ENCODE measurements around the gene NAV2.
"Not testable (repeated sequence)": the region's sequence is repeated elsewhere in the genome, so short reads cannot be mapped to it uniquely, and the experiment has no call there.

Gene NAV2

DNA sequence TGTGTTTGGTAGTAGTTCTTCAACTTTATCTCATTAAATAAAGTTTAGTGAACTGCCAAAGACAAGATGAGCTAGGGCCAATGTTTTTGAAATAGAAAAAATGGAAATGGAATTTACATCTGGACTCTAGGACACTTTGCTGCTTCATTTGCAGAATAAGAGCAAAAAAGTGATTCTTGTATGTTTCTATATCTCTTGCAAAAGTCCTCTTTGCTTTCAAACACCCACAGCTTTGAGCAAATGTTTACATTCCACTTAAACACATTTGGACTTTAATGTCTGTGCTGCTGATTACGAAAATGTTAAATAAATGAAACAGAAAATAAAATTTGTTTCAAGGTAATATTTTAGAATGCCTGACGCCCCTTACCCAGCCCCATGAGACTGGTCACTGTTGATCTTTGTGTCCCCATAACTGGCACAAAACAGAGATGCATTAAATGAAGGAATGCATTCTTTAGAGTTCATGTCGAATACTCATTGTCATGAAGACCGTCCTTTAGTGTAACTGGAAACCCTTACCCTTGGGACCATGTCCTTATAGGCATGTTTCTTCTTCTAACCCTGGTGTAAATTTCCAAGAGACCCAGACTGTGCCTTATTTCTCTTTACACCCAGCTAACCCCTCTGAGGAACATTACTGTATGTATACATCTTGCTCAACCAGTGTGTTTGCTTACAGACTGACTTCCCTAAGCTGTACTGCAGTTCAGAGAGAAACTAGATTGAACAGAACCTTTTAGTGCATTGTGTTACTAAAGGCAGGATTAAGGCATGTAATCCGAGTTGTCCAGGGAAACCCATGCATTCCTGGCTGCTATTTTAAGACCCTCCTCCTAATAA, 199.7 kb downstream of the NAV2 start:
- DNase-seq: no peak

DNA sequence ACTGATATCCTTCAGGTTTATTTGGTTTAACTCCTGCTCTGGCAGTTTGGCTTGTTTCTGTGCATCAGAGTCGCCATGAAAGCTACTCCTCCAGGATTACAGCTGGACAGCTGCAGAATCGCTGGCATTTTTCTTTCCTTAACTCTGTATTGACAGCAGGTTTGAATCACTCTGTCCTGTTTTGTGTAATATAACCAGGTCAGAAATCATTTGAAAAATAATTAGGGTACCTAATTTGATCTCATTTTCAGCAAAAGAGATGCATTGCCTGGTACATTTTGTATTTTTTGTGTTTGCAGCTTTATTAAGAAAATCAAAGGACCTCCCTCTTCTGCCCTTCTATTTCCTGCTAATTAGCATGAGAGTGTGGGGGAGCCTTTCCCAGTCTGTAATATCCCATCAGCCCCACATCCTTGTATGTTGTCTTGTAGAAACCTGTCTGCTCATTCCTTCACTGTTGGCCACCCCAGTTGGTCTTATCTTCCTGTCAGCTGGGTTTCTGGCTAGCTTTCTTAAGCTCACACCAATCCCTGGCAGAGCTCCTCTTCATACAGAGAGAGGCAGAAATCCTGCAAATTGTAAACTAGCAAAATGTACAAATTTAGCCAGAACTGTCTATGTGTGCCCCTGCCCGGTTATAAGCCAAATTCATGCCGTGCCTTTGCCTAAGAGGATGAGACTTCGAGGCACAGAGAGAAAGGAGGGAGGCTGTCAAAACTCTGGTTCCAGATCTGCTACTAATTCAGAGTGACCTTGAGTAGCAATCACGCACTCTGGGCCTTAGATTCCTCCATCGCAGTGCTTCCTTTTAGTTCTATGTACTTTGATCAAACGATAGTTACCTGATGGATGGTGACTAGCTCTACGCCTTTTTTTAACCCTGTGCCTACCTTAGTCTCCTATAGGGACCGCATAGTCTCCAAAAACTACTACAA, 200.6 kb downstream of the NAV2 start:
- DNase-seq: no peak

DNA sequence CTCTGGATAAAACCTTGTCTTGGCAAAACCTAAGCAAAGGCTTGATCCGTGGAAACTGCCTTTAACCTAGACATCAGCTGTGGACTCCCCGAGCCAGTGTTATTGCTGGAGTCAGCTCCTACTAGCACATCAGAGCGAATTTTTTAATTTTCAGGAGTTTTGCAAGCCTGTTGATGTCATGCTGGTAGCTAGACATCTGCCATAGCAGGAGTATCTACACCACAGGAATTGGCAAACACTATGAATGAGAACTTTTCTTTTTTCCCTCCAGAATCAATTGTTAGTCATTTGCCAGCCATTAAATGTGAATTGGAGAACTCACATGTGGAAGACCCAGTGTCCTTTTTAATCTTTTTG, 201.2 kb downstream of the NAV2 start:
- DNase-seq: no peak

DNA sequence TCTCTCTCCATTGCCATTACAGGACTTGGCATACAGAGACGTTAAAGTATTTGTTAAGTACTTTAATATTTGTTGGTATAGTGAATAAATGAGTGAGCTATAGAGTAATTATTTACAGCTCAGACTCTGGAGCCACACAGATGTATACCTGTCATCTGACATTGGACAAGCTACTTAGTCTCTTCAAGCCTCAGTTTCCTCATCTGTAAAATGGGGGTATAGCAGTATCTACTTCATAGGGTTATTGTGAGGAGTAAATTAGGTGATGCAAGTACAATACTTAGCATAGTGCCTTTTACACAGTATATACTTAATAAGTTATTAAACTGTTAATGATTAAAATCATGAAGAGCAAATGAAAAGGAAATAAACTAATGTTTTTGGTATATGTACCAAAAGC, 203.2 kb downstream of the NAV2 start:
- DNase-seq: no peak

DNA sequence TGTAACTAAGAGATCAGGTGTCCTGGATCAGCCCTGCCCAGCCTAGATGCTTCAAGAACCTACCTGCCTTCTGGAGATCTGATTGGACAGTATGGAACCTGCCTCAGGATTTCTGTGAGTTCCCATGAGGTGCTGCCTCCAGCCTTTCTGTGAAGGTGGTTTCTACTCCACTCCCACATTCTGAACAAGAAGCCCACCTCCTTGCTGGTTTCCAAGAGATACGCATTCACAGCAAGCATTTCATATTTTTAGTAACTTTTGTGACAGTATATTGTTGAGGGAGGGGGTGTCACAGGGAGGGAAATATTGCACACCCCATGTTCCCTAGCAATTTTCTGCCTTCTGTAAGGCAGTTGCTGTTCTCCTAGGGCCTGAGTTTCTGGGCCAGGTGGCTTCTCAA, 204.4 kb downstream of the NAV2 start:
- no peak for DNase-seq

DNA sequence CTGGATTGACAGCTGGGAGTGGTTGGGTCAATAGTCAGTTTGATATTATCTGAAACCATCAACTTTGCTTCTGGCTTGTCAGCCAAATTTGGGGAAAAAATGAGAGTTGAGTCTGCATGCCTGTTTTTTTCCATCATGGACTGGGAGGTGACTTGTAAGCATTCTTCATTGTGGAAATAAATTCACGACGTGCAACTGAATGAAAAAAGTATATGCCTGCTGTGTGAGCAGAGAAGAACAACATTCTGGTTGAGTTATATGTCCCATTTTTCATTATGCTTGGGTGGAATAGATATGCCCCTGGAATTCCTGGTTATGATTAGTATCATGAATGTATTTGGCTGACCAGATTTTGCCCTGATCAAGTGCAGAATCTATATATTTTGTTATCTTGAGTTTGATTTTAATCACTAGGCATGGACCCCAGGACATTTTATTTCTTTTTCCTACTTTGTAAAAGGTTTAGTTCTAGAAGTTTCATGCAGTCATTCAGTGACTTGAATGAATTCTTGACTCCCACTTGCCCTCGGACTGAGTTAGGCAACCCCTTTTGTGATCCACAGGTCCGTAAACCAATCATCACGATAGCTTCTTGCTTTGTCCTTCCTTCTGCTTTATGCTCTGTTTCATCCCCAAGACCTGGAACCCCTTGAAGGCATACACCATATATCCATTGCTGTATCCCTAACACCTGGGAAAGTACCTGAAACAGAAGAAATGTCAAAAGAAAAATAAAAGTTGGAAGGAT, 205.8 kb downstream of the NAV2 start:
- no peak for DNase-seq

DNA sequence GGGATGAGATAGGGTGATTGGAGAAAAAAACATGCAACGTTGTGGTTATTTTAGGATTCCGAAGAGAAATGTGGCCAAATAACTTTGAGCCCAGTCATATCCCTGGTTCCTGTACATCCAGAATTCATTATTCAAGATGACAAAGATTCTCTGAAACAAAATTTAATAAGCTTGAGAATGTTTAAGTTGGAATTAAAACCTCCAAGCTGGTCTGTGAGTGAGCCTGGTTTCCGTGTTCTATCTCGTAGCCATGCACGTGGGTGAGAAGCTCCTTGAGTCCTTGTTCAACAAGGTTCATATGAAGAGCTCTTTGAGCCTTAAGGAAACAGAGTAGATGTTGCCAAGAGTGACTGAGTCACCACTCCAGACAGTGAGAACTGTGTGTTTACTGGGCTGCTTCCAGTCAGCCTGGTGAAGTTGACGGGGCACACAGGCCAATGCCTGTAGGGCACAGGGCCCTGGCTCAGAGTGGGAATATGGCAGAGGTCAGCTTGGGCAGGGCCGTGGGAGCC, 206.5 kb downstream of the NAV2 start:
- peak; percentile 97 for DNase-seq

DNA sequence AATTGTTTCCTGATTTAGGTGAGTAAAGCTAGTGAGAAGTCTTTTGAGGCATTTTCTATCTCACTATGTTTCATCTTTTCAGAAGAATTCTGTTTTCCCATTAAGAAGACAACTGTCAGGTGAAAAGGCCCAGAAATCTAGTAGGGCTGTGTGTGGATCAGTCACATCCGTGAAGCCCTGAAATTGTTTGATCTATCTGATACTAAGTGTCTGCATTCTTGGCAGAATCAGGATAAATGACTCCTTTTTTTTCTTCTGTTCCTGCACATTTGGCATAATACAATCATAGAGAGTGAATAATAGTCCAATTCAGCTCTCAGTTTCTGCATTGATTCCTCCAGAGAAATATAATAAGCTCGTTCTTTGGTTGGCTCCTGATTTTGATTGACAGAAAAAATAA, 208.3 kb downstream of the NAV2 start:
- DNase-seq: no peak

DNA sequence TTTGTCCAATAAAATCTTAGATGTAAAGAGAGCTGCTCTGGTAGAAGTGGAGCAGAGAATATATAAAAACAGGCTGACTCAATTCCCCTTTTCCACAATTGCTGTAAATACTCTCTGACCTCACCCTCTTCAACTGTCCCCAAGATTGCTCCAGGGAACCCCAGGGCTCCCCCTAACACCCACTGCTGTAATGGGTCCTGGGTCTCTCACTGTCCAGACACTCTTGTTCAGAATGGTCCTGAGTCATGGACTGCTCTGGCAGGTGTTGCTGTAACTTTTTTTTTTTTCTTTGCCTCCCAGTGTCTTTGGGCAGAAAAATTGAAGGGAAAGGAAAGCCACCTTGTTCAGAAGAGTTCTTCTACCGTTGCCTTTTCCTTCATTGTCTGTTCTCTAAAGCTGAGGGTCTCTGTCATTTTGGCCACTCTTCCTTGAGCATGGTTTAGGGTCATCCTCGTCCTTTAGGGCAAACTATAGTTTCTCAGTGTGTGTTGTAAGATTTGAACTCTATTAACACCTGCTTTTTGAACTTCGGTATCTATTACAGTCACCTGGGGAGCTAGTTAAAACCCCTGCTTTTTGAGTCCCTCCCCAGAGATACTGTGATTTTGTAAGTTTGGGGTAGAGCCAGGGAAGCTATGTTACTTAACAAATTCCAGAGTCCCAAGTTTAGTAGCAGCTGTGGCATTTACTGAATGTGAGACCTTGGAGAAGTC, 209.5 kb downstream of the NAV2 start:
- DNase-seq: no peak

DNA sequence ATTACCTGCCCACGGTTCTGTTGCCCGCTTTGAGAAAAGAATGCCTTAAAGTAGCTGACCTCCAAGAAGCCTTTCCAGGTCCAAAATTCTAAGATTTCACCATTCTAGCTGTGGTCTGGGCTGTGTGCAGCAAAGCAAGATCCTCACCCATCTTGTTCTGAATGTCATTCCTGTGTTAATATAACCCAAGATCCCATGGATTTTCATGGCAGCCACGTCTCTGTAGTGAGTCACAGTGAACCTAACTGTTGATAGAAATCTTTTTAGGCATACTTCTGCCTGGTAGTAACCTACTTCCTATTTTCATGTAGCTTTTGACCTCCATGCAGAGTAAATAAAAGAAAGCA, 210.0 kb downstream of the NAV2 start:
- no peak for DNase-seq

DNA sequence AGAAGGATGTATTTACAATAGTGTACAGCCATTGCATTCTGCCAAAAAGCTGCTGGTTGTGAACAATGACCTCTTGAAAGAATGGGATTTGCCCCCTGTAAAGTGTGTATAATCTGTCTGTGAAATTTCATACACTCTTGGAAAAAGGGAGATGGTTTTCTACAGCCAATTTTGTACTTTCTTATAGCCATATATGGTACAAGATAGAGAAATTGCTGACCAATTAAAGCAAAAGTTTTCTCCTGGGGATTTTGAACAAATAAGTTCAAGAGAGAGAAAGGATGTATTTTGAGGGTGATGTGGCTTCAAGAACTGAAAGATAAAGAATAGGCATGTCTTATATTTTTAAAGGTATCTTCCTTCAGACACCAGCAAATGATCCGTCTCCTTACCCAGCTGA, 211.0 kb downstream of the NAV2 start:
- DNase-seq: no peak

DNA sequence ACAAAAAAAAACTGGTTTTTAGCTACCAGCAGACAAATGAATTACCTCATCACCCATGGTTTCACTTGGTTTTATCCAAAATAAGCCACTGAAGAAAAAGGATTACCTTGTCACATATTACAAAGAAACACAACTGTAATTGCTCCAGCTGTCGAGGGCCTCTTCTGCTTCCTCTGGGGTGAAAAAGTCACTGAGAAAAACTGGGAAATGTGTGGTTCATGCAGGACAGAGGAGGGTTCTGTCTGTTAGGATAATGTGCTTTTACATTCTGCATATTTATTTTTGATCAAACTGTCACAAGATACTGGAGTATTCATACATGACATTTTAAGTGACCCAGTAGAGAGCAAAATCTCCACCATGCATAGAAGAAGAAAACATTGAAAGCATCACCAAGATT, 211.7 kb downstream of the NAV2 start:
- DNase-seq: no peak

DNA sequence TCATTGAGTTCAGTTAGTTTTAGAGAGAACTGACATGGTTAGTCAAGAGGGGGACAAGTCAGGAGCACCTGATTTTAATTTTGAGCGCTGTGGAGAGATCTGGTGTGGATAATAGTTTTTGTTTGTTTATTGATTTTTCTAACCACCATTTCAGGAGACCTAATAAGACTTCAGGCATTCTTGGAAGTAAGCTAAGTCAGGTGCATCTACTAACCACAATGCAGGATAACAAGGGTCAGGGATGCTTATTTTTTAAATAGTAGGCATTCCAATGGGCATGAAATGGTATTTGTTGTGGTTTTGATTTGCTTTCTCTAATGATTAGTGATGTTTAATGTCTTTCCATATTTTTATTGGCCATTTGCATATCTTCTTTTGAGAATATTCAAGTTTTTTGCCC, 212.1 kb downstream of the NAV2 start:
- DNase-seq: no peak

DNA sequence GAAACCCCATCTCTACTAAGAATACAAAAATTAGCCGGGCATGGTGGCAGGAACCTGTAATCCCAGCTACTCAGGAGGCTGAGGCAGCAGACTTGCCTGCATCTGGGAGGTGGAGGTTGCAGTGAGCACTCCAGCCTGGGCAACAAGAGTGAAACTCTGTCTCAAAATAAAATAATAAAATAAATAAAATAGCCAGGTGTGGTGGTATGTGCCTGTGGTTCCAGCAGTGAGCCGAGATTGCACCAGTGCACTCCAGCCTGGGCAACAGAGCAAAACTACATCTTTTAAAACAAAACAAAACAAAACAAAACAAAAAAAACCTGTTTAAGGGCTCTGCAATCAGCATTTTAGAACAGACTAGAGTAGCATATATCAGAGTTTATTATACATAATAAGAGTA, 214.8 kb downstream of the NAV2 start:
- not testable (repeated sequence) for DNase-seq

DNA sequence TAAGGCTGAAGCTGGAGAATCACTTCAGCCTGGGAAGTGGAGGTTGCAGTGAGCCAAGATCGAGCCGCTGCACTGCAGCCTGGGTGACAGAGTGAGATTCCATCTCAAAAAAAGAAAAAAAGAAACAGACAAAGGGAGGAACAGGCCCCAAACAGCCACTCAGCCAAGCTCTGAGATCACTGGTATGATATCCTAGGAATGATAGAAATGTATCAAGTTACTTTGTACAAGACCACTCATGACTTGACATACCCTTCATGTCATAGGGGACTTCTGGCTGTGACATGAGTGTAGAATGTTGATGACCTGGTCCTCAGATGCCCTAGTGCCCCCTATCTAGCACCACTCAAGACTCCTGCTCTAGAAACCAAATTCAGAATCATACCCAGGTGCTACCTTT, 216.5 kb downstream of the NAV2 start:
- DNase-seq: no peak

DNA sequence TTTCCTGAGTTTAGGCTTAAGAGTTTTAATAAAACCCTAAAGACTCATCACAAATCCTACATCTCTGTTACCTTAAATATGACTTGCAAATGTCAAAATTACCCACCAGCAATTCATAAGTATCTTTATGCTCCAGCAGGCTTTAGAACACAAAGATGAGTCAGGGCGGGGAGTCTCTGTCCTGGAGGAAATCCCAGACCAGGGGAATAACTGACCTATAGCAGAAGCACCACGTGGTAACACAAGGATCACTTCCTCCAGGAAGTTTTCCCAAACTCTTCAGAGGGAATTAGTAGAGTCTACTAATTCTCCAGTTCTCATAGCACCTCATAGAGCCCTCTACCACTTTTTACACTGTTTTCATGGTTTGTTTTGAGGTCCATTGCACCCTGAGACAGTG, 217.0 kb downstream of the NAV2 start:
- peak; percentile 57 for DNase-seq

DNA sequence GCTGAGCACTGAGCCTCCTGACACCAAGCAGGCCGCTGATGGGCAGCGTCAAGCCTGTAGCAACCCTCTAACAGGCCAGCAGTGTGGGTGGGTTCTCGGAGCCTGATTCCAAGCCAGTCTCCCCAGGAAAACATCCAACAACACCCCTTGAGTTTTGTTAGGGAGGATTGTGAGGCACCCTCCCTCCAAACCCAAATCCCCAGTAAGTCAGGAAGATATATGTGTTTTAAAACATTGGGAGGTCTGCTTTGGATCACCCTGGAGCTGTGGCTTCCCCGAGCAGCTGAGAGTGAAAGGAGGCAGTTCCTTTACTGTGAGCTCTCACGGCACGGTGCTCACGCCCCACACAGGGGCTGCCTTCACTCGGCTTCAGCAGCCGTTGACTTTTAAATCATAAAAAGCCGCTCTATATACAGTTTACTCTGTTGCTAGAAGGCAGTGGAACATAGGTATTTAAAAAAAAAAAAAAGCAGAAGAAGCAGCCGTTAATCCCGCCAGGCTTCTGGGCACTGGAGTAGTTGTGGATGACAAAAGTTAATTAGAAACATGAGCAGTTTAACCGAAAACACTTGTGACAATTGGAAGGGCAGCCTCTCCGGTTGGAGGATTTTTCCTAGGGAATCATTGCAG, 218.6 kb downstream of the NAV2 start:
- no peak for DNase-seq

DNA sequence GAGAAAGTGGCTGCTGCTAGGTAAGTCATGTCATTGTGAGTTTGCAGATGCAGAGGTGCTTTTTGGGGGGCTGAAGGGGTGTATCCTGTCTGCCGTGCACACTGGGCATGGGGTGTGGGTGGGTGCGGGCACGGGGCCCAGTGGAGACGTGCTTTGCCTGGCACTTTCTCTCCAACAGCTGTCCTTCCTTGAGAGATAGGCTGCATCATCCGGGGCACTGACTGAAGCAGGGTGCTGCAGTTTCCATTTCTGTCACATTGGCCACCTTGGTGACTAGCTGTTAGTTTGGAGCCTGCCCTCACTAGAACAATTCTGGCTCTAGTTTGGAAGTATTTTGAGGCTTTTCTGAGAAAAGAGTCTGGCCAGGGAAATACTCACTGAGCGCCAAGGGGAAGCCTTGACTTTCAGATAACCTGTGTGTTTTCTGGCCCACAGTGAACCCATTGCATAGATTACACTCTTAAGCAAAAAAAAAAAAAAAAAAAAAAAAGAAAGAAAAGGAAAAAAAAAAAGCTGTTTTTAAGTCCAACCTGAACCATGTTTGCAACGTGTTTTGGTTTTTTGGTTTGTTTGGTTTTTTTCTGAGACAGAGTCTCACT, 219.2 kb downstream of the NAV2 start:
- no peak for DNase-seq

DNA sequence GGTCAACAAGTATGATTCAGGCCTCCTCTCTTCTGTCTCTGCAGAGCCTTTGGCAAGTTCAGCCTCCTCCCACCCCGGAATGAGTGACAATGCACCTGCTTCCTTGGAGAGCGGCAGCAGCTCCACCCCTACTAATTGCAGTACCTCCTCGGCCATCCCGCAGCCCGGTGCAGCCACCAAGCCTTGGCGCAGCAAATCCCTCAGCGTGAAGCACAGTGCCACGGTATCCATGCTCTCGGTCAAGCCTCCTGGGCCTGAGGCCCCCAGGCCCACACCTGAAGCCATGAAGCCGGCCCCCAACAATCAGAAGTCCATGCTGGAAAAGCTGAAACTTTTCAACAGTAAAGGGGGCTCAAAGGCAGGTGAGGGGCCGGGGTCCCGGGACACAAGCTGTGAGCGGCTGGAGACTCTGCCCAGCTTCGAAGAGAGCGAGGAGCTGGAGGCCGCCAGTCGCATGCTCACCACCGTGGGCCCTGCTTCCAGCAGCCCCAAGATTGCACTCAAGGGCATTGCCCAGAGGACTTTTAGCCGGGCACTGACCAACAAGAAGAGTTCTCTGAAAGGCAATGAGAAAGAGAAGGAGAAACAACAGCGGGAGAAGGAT, 220.6 kb downstream of the NAV2 start:
- DNase-seq: no peak

DNA sequence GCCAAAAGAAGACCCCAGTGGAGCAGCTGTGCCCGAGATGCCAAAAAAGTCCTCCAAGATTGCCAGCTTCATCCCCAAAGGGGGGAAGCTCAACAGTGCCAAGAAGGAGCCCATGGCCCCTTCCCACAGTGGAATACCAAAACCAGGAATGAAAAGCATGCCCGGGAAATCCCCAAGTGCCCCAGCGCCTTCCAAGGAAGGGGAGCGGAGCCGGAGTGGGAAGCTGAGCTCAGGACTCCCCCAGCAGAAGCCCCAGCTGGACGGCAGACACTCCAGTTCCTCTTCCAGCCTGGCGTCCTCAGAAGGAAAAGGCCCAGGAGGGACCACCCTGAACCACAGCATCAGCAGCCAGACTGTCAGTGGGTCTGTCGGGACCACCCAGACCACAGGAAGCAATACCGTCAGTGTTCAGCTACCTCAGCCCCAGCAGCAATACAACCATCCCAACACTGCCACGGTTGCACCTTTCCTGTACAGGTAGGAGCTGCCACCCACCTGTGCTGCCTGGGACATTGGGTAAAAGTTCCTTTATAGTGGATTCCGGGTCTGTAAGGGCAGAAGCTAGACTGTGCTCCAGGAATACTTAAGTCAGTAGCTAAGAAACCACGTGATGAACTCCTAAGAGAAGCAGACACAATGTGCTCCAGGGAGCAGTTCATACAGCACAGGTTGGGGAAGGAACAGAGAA, 221.3 kb downstream of the NAV2 start:
- DNase-seq: no peak

DNA sequence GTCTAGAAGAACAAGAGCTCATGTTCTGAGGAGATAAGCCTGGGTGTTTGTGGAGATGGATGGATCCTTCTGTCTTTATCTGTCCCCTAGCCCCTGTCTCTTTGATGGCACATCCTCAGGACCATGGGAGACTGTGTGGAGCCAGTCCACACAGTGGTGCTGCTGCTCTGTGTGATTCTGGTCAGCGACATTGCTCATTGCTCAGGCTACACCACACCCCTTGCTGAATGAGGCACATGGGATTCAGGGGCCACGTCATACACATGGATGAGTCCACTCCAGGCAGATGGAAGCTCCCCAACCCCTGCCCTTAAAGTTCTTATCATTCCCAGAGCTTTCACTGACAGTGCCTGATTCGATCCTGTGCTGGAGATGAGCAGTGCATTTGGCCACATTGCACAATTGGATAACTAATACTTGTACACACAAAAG, 222.2 kb downstream of the NAV2 start:
- no peak for DNase-seq

Measured in NCI-H226 (cell line).